ENCODE measurements around the gene PPIG. TPM values are rescaled to one million over a fixed set of nuclear protein-coding genes. Genes with fewer than 3 reads are reported as not detected.
"Not testable (repeated sequence)": the region's sequence is repeated elsewhere in the genome, so short reads cannot be mapped to it uniquely, and the experiment has no call there.

PPIG gene
- total RNA-seq, result 23.3 and 25.3 TPM in 2 replicates

DNA sequence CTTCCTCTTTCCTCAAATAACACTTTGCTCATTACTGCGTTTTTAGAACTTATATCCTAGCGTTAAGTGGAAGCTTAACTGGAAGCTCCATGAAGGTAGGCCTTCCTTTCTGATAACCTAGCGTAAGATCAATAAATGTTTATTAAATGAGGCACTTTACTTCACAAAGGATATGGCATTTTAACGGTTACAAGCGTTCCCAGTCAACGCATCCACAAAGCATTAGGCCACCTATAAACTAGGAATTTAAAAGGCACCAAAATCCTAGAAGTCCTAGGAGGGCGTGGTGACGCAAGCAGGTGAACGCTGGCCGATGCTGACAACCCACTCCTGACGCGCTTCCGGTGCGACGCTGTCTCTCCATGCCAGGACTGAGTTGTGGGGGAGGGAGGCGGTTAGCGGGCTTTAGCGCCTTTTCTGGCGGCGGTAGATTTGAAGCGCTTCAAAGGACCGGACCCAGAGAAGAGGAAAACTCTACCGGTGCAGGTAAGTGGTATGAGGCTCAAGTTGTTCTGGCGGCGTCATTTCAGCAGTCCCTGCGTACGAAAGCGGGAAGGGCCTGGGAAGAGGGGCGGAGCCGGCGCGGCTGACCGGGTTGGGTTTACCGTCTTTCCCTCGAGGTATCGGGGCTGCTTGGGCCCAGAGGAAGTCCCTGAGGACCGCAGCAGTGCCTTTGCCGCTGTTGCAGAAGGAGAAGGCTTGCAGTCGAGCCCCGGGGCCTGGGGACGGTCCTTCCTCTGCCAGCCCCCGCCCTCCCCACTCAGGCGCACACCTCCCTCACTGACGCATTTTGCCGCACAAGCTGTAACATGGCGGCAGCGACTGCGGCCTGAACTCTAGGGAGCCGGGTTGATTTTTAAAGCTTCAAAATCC lies at the start of gene PPIG:
TSS of gene PPIG (plus strand) at position 347 of the 873 bp plus-strand sequence. CDS start 19,691 bp downstream, outside the sequence.
- peaks cover 49% of the 10 kb centered on the region for H3K79me2 ChIP-seq (ENCODE audit: insufficient read depth, low read length)
- DNase-seq (ENCODE audit: insufficient read length, low spot score, missing footprints), result peak; percentile 96
- TF ChIP-seq, protein P1, sequence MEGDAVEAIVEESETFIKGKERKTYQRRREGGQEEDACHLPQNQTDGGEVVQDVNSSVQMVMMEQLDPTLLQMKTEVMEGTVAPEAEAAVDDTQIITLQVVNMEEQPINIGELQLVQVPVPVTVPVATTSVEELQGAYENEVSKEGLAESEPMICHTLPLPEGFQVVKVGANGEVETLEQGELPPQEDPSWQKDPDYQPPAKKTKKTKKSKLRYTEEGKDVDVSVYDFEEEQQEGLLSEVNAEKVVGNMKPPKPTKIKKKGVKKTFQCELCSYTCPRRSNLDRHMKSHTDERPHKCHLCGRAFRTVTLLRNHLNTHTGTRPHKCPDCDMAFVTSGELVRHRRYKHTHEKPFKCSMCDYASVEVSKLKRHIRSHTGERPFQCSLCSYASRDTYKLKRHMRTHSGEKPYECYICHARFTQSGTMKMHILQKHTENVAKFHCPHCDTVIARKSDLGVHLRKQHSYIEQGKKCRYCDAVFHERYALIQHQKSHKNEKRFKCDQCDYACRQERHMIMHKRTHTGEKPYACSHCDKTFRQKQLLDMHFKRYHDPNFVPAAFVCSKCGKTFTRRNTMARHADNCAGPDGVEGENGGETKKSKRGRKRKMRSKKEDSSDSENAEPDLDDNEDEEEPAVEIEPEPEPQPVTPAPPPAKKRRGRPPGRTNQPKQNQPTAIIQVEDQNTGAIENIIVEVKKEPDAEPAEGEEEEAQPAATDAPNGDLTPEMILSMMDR (IDR thresholded peaks at IDR 0.05; ENCODE audit: extremely low read depth, low read depth, low read length), result no peak
- H2AFZ ChIP-seq (ENCODE audit: low read length), result peak within 1 kb of the TSS; percentile 97
- H3K27me3 ChIP-seq (ENCODE audit: insufficient read depth, low read length), result no peaks in the 10 kb centered on the region
- H3K4me2 ChIP-seq (ENCODE audit: insufficient read depth, low read length), result peak within 1 kb of the TSS; percentile 99
- peak within 1 kb of the TSS; percentile 93 for H3K4me3 ChIP-seq (ENCODE audit: insufficient read depth, low read length)
- H4K20me1 ChIP-seq (ENCODE audit: insufficient read depth, low read length), result peaks cover 18% of the 10 kb centered on the region
- peak within 1 kb of the TSS; percentile 92 for H3K27ac ChIP-seq (ENCODE audit: low read depth, low read length)
- no peaks in the 10 kb centered on the region for H3K9me3 ChIP-seq (ENCODE audit: low read depth, low read length)
- H3K36me3 ChIP-seq (ENCODE audit: insufficient read depth, low read length), result no peaks in the 10 kb centered on the region
- peaks cover 13% of the 10 kb centered on the region for H3K4me1 ChIP-seq (ENCODE audit: insufficient read depth, low read length)

DNA sequence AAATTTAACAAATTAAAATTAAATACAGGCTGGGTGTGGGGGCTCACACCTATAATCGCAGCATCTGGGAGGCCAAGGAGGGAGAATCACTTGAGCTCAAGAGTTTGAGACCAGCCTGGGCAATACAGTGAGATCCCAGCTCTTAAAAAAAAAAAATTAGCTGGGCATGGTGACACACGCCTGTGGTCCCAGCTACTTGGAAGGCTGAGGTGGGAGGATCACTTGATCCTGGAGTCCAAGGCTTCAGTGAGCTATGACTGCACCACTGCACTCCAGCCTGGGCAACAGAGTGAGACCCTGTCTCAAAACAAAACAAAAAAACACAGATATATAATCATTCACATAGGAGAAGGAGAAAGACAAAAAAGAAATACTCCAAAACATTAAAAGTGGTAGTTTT lies 44.7 kb upstream of the PPIG start:
- not testable (repeated sequence) for H3K9me3 ChIP-seq (ENCODE audit: low read depth, low read length); H4K20me1 ChIP-seq (ENCODE audit: insufficient read depth, low read length); H3K4me3 ChIP-seq (ENCODE audit: insufficient read depth, low read length); H3K36me3 ChIP-seq (ENCODE audit: insufficient read depth, low read length); H3K4me2 ChIP-seq (ENCODE audit: insufficient read depth, low read length); H3K79me2 ChIP-seq (ENCODE audit: insufficient read depth, low read length); H3K4me1 ChIP-seq (ENCODE audit: insufficient read depth, low read length); H3K27me3 ChIP-seq (ENCODE audit: insufficient read depth, low read length); DNase-seq (ENCODE audit: insufficient read length, low spot score, missing footprints); H2AFZ ChIP-seq (ENCODE audit: low read length); H3K27ac ChIP-seq (ENCODE audit: low read depth, low read length)

DNA sequence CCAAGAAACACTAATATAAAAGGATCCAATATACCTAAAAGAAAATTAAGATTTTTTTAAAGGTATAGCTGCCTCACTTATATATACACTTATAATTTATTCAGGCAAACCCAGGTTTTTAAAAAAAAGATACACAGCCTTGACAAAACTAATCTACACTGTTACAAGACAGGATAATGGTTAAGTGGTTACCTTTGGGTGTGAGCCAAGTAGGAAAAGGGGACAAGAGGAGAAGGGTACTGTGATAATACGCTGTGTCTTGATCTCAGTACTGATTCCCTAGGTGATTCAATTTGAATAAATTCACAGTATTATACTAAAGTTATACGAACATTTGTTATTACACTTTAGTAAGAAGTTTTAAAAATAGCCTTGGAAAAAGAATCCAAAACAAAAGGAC lies 44.0 kb upstream of the PPIG start:
- Histone ChIP-seq H3K4me1 (ENCODE audit: insufficient read depth, low read length) (no peaks in the 10 kb centered on the region), H3K36me3 (ENCODE audit: insufficient read depth, low read length) (peaks cover 3% of the 10 kb centered on the region), H3K27me3 (ENCODE audit: insufficient read depth, low read length) (no peaks in the 10 kb centered on the region), H2AFZ (ENCODE audit: low read length) (no peak overlapping the region), H3K4me3 (ENCODE audit: insufficient read depth, low read length) (no peak overlapping the region), H3K4me2 (ENCODE audit: insufficient read depth, low read length) (no peak overlapping the region), H3K79me2 (ENCODE audit: insufficient read depth, low read length) (no peaks in the 10 kb centered on the region), H4K20me1 (ENCODE audit: insufficient read depth, low read length) (no peaks in the 10 kb centered on the region), H3K9me3 (ENCODE audit: low read depth, low read length) (no peaks in the 10 kb centered on the region), H3K27ac (ENCODE audit: low read depth, low read length) (no peak overlapping the region)
- no peak for DNase-seq (ENCODE audit: insufficient read length, low spot score, missing footprints)
- TF ChIP-seq, protein P1 (IDR thresholded peaks at IDR 0.05; ENCODE audit: extremely low read depth, low read depth, low read length), result no peak

DNA sequence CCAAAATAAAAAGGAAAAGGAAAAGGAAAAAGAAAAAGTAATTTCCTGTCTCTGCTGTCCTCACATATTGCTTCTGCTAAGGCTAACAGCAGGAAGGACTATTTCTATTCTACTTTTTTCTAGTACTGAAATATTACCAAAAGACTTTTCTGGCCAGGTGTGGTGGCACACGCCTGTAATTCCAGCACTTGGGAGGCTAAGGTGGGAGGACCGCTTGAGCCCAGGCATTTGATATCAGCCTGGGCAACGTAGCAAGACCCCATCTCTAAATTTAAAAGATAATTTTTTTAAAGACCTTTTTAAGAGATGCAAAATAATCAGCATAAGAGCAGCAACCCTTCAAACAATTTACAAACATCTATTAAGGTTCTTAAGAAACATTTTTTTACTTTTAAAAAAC lies 41.7 kb upstream of the PPIG start:
- no peak overlapping the region for H2AFZ ChIP-seq (ENCODE audit: low read length)
- H3K27me3 ChIP-seq (ENCODE audit: insufficient read depth, low read length), result no peaks in the 10 kb centered on the region
- H3K4me2 ChIP-seq (ENCODE audit: insufficient read depth, low read length), result no peak overlapping the region
- H3K4me1 ChIP-seq (ENCODE audit: insufficient read depth, low read length), result no peaks in the 10 kb centered on the region
- no peak overlapping the region for H3K27ac ChIP-seq (ENCODE audit: low read depth, low read length)
- peaks cover 7% of the 10 kb centered on the region for H3K36me3 ChIP-seq (ENCODE audit: insufficient read depth, low read length)
- H3K79me2 ChIP-seq (ENCODE audit: insufficient read depth, low read length), result no peaks in the 10 kb centered on the region
- TF ChIP-seq, protein P1 (IDR thresholded peaks at IDR 0.05; ENCODE audit: extremely low read depth, low read depth, low read length), result no peak
- no peaks in the 10 kb centered on the region for H3K9me3 ChIP-seq (ENCODE audit: low read depth, low read length)
- no peaks in the 10 kb centered on the region for H4K20me1 ChIP-seq (ENCODE audit: insufficient read depth, low read length)
- no peak for DNase-seq (ENCODE audit: insufficient read length, low spot score, missing footprints)
- no peak overlapping the region for H3K4me3 ChIP-seq (ENCODE audit: insufficient read depth, low read length)

Measured in osteoblast (primary cell).